Measurements from ENCODE around the gene ACTL8.

ACTL8 gene

GRCh38 chr1:17780916-17781315, 25.8 kb downstream of the ACTL8 start:
- DNase-seq (ENCODE audit: low read depth, low spot score) = no peak

GRCh38 chr1:17789926-17790325, 34.8 kb downstream of the ACTL8 start:
- in situ Hi-C loops (cut with HindIII; ENCODE audit: low sequenced_read_pairs) = no loop called here
- no peak overlapping the region for H3K4me3 ChIP-seq (ENCODE audit: low read depth, low read length)
- no peak for TF ChIP-seq CTCF (IDR thresholded peaks at IDR 0.05; ENCODE audit: low read depth, low read length)
- no peak for DNase-seq (ENCODE audit: low read depth, low spot score)

More at GRCh38 chr1:17780916-17781315, 25.8 kb downstream of the ACTL8 start:
- in situ Hi-C loops (cut with HindIII; ENCODE audit: low sequenced_read_pairs) = no loop called here
- H3K4me3 ChIP-seq (ENCODE audit: low read depth, low read length) = no peak overlapping the region
- no peak for TF ChIP-seq CTCF (IDR thresholded peaks at IDR 0.05; ENCODE audit: low read depth, low read length)

- in situ Hi-C loops (cut with HindIII; ENCODE audit: low sequenced_read_pairs) = no loop called here
- TF ChIP-seq CTCF (IDR thresholded peaks at IDR 0.05; ENCODE audit: low read depth, low read length) = no peak
- H3K4me3 ChIP-seq (ENCODE audit: low read depth, low read length) = no peak overlapping the region
- no peak for DNase-seq (ENCODE audit: low read depth, low spot score)
Measured at GRCh38 chr1:17790383-17791054, 35.4 kb downstream of the ACTL8 start.

- TF ChIP-seq CTCF (IDR thresholded peaks at IDR 0.05; ENCODE audit: low read depth, low read length) = no peak
- H3K4me3 ChIP-seq (ENCODE audit: low read depth, low read length) = no peak overlapping the region
- no peak for DNase-seq (ENCODE audit: low read depth, low spot score)
- in situ Hi-C loops (cut with HindIII; ENCODE audit: low sequenced_read_pairs) = no loop called here
Measured at GRCh38 chr1:17791055-17791390, 35.9 kb downstream of the ACTL8 start.

- in situ Hi-C loops (cut with HindIII; ENCODE audit: low sequenced_read_pairs) = no loop called here
- TF ChIP-seq CTCF (IDR thresholded peaks at IDR 0.05; ENCODE audit: low read depth, low read length) = no peak
Measured at GRCh38 chr1:17791480-17791879, 36.3 kb downstream of the ACTL8 start.

GRCh38 chr1:17792421-17792820, 37.3 kb downstream of the ACTL8 start:
- TF ChIP-seq CTCF (IDR thresholded peaks at IDR 0.05; ENCODE audit: low read depth, low read length) = no peak
- H3K4me3 ChIP-seq (ENCODE audit: low read depth, low read length) = no peak overlapping the region
- in situ Hi-C loops (cut with HindIII; ENCODE audit: low sequenced_read_pairs) = no loop called here
- no peak for DNase-seq (ENCODE audit: low read depth, low spot score)

More at GRCh38 chr1:17791480-17791879, 36.3 kb downstream of the ACTL8 start:
- H3K4me3 ChIP-seq (ENCODE audit: low read depth, low read length) = no peak overlapping the region
- no peak for DNase-seq (ENCODE audit: low read depth, low spot score)
